Pancreas (tissue), 10 donors: ENCODE measurements around the gene PADI2. TPM values are rescaled to one million over a fixed set of nuclear protein-coding genes. Genes with fewer than 3 reads are reported as not detected.

Source experiments
- ATAC-seq, 4 donors: fragments of 200-7000 bp; cut with Tn5 transposase; one replicate each; pipeline versions ENCODE4 v1.8.0 to v1.9.1; 2020; ENCODE audit warnings: mild to moderate bottlenecking in 4 of 4, moderate library complexity in 4 of 4
- DNase-seq, 6 donors: peaks; one replicate each; pipeline ENCODE4 v3.0.0-alpha.2; 2020
- FAIRE-seq: peaks from 2 replicates; lab custom pipeline; 2012; peaks lifted over from hg19 to GRCh38; lab: Jason Lieb, UNC
- H3K27ac ChIP-seq, 4 donors: fragments of 200-600 bp; sonication (generic); 1 replicate in 3 of 4; 2 replicates in 1 of 4; pipeline versions ENCODE4 v1.5.0 to v1.8.0; 2020
- H3K27me3 ChIP-seq, 4 donors: fragments of 200-600 bp; one replicate each; pipeline ENCODE4 v1.8.0; 2021
- H3K36me3 ChIP-seq, 3 donors: fragments of 200-600 bp; sonication (generic) in 1 of 3; one replicate each; pipeline versions ENCODE4 v1.5.0 to v1.8.0; 2020 to 2021
- H3K4me1 ChIP-seq, 3 donors: fragments of 200-600 bp; one replicate each; pipeline ENCODE4 v1.8.0; 2021
- H3K4me3 ChIP-seq, 4 donors: fragments of 200-600 bp; sonication (generic) in 2 of 4; one replicate each; pipeline versions ENCODE4 v1.5.0 to v1.8.0; 2020 to 2021
- H3K9me3 ChIP-seq, 4 donors: fragments of 200-600 bp; one replicate each; pipeline ENCODE4 v1.8.0; 2021
- CTCF ChIP-seq, 4 donors: fragments of 200-600 bp; sonication (generic) in 3 of 4; IDR thresholded peaks; one replicate each; pipeline versions ENCODE4 v1.5.0 to v1.8.0; 2021; ENCODE audit warnings: antibody characterized with exemption in 4 of 4
- WGBS, 2 donors: extraction: QIAGEN DNeasy Blood & Tissue Kit; methylation state at CpG; one replicate each; pipeline ENCODE4 v1.1.7; 2013; 5-methylcytosine and 5-hydroxymethylcytosine counted together
- intact Hi-C, 3 donors: fragments of 100-400 bp; cut with DNase I; formaldehyde crosslinking; loops; one replicate each; pipeline versions ENCODE4 v1.11.1 to v1.14.2; 2022
- polyA plus RNA-seq, 2 donors: library from polyadenylated mRNA; stranded (reverse); fragments of 200-250 nt; gene quantifications; one replicate each; pipeline ENCODE4 v1.2.3, GENCODE V29; 2013
- total RNA-seq, 6 donors: library from RNA; stranded (reverse); fragmentation: NEBNext Ultra II Directional in 4 of 6; extraction: Animal tissue kit (Norgen Biotek cat#: 25700) in 4 of 6; gene quantifications; one replicate each; pipeline versions ENCODE4 v1.2.1 to v1.2.4, GENCODE V29; 2021 to 2023
- donor health status: healthy with polysubstance abuse.
- donor health status: DM: no; HTN: no; CAD: no; lungs with moderate emphysema.
- donor health status: DM: no; HTN: no; CAD: no.
- donor health status: control.
- donor health status: control.
- donor health status: Bipolar disorder and iron deficiency.
- donor health status: DM: yes; HTN: yes; CAD: no.
- donor health status: DM: no; HTN: no; CAD: no.
- donor health status: DM: no; HTN: no; CAD: no.
- donor health status: DM: yes; HTN: yes; CAD: no.

Gene PADI2
- total and polyA plus RNA-seq, 8 donors: 0.42 to 10.0 (median 0.93) TPM

DNA sequence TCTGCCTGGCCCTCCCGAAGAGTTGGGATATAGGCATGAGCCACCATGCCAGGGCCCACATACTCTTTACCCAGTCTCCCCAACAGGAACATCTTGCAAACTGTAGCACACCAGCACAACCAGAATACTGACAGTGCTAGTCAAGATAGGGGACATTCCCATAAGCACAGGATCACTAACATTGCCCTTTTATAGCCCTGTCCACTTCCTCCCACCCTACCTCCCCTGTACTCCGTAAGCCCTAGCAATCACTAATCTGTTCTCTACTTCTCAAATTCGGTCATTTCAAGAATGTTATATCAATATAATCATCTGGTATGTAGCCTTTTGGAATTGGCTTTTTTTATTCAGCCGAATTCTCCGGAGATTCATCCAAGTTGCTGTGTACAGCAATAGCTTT lies 71.3 kb downstream of the PADI2 start:
- Histone ChIP-seq H3K4me1 (peaks cover 5 to 22% (median 14%) of the 10 kb centered on the region in 3 donors), H3K27me3 (no peaks in the 10 kb centered on the region), H3K4me3 (no peak overlapping the region), H3K27ac (peak overlapping the region in 1 of 4 donors; percentile 28), H3K9me3 (no peaks in the 10 kb centered on the region), H3K36me3 (peaks cover 0 to 18% (median 5%) of the 10 kb centered on the region in 3 donors)
- no peak for DNase-seq
- no peak for TF ChIP-seq CTCF (IDR thresholded peaks at IDR 0.05)
- no peak for ATAC-seq
- intact Hi-C loops: loop anchor here in 2 of 3 donors (5.0 kb wide), 1 partner anchor 91 kb away; no protein-coding TSS in a partner anchor
- no peak for FAIRE-seq
- 72 to 77% methylated on average over 5 of the region's 5 CpGs for whole genome bisulfite sequencing, 2 donors

- intact Hi-C loops: loop anchor here in 2 of 3 donors (5.0 kb wide), 1 partner anchor 89 kb away; no protein-coding TSS in a partner anchor
Observed at GRCh38 chr1:17046334-17046657, 73.0 kb downstream of the PADI2 start.

DNA sequence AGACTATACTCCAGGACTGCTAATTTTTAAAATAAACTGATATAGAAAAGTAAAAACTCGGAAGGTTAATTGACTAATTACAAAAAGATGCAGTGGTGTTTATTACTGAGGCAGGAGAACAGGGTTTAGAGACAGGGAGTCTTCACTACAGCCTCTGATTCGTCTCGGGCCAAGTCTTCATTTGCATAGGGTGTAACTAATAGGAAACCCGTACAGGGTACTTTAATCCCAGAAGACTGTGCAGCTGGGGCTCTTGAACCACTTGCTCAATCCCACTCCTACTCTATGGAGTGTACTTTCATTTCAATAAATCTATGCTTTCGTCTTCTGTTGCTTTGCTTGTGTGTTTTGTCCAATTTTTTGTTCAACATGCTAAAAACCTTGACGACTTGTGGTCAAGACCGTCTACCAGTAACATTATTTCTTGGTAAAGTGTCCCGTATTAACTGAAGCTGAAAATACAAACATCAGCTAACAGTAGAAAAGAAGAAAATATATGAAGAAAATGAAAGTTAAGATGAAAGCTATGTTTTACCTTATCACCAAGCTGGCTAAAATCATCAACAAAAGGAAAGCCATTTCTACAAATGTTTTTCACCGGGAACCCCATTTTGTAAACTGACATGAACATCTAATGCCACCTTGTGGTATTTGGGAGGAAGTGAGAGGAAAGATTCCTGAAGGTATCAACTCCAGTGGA lies 73.5 kb downstream of the PADI2 start:
- peaks cover 0 to 27% (median 5%) of the 10 kb centered on the region in 3 donors for H3K36me3 ChIP-seq
- intact Hi-C loops: loop anchor here in 2 of 3 donors (5.0 kb wide), 1 partner anchor 88 kb away; no protein-coding TSS in a partner anchor
- H3K27ac ChIP-seq: peak overlapping the region in 2 of 4 donors; percentile 4 to 15
- peaks cover 0 to 8% (median 0%) of the 10 kb centered on the region in 3 donors for H3K4me1 ChIP-seq
- TF ChIP-seq CTCF (IDR thresholded peaks at IDR 0.05): peak; percentile 43 to 74 (median 70)
- DNase-seq (no peak), FAIRE-seq (peak; percentile 95), ATAC-seq (peak; percentile 77 to 90 (median 87))
- H3K27me3 ChIP-seq: no peaks in the 10 kb centered on the region
- H3K9me3 ChIP-seq: no peaks in the 10 kb centered on the region
- 25 to 27% methylated on average over 9 of the region's 9 CpGs for WGBS, 2 donors
- peak overlapping the region in 1 of 4 donors; percentile 23 for H3K4me3 ChIP-seq

More at GRCh38 chr1:17046334-17046657, 73.0 kb downstream of the PADI2 start:
- no peak for ATAC-seq
- H3K27ac ChIP-seq: no peak overlapping the region
- DNase-seq: no peak
- H3K27me3 ChIP-seq: no peaks in the 10 kb centered on the region
- H3K4me3 ChIP-seq: no peak overlapping the region
- no peaks in the 10 kb centered on the region for H3K9me3 ChIP-seq
- H3K4me1 ChIP-seq: peaks cover 0 to 8% (median 3%) of the 10 kb centered on the region in 3 donors
- no peak for TF ChIP-seq CTCF (IDR thresholded peaks at IDR 0.05)
- H3K36me3 ChIP-seq: peaks cover 0 to 27% (median 5%) of the 10 kb centered on the region in 3 donors
- FAIRE-seq: no peak
- 35 to 51% methylated on average over 3 of the region's 3 CpGs for WGBS, 2 donors

GRCh38 chr1:17045150-17045549 lies 74.1 kb downstream of the PADI2 start:
- no peak overlapping the region for H3K4me3 ChIP-seq
- H3K9me3 ChIP-seq: no peaks in the 10 kb centered on the region
- H3K4me1 ChIP-seq: peaks cover 0 to 8% (median 0%) of the 10 kb centered on the region in 3 donors
- no peak for TF ChIP-seq CTCF (IDR thresholded peaks at IDR 0.05)
- H3K36me3 ChIP-seq: peaks cover 0 to 27% (median 5%) of the 10 kb centered on the region in 3 donors
- ATAC-seq (peak in 2 of 4 donors; percentile 45 to 51), DNase-seq (no peak), FAIRE-seq (no peak)
- no peaks in the 10 kb centered on the region for H3K27me3 ChIP-seq
- 82 to 84% methylated on average over 5 of the region's 5 CpGs for WGBS, 2 donors
- H3K27ac ChIP-seq: peak overlapping the region in 1 of 4 donors; percentile 15
- intact Hi-C loops: loop anchor here in 2 of 3 donors (5.0 kb wide), 1 partner anchor 88 kb away; no protein-coding TSS in a partner anchor
